WTC11 (cell line): ENCODE results near the gene LCN1. TPM values are rescaled to one million over a fixed set of nuclear protein-coding genes. Genes with fewer than 3 reads are reported as not detected.

ENCODE experiments used
- ATAC-seq: fragments of 200-7000 bp; cut with Tn5 transposase; 2 replicates; pipeline ENCODE4 v1.10.0; 2021; ENCODE audit warnings: mild to moderate bottlenecking, moderate library complexity
- CTCF ChIA-PET: fragments of 300-600 bp; sonication (Branson Sonifier 250); formaldehyde crosslinking; loops from one replicate; lab custom pipeline; 2021; ENCODE audit warnings: antibody characterized with exemption; lab: Charles Lee
- POLR2A ChIA-PET: fragments of 350-600 bp; sonication (Branson Sonifier 250); formaldehyde crosslinking; loops from one replicate; lab custom pipeline; 2021; ENCODE audit warnings: antibody characterized with exemption; lab: Charles Lee
- DNase-seq: peaks from one replicate; pipeline ENCODE4 v3.0.0; 2021; ENCODE audit warnings: low spot score
- H3K27ac Mint-ChIP-seq: 2 replicates; pipeline ENCODE4 v1.8.0; 2021; ENCODE audit warnings: mixed read lengths
- H3K27me3 Mint-ChIP-seq: 2 replicates; pipeline ENCODE4 v1.8.0; 2021; ENCODE audit warnings: low read depth, mild to moderate bottlenecking, moderate library complexity, mixed read lengths
- H3K36me3 Mint-ChIP-seq: 2 replicates; pipeline ENCODE4 v1.8.0; 2021; ENCODE audit warnings: mixed read lengths
- H3K4me1 Mint-ChIP-seq: 2 replicates; pipeline ENCODE4 v1.8.0; 2022; ENCODE audit warnings: mixed read lengths
- H3K4me3 Mint-ChIP-seq: 2 replicates; pipeline ENCODE4 v1.8.0; 2021; ENCODE audit warnings: mild to moderate bottlenecking, moderate library complexity, mixed read lengths
- H3K9me3 Mint-ChIP-seq: 2 replicates; pipeline ENCODE4 v1.8.0; 2021; ENCODE audit warnings: mixed read lengths
- ATF1 ChIP-seq: sonication (generic); formaldehyde crosslinking; IDR thresholded peaks from 2 replicates; pipeline ENCODE4 v1.8.1; 2023; ENCODE audit warnings: mild to moderate bottlenecking, moderate library complexity, missing genetic modification reagents
- CTCF ChIP-seq: fragments of 200-600 bp; IDR thresholded peaks from 2 replicates; pipeline ENCODE4 v1.8.0; 2022; ENCODE audit warnings: antibody characterized with exemption
- EMX1 ChIP-seq: fragments of 250-450 bp; sonication (Bioruptor Pico); IDR thresholded peaks from 2 replicates; pipeline ENCODE4 v1.8.0; 2021; ENCODE audit warnings: mild to moderate bottlenecking
- FOXP4 ChIP-seq: sonication (generic); formaldehyde crosslinking; IDR thresholded peaks from 2 replicates; pipeline ENCODE4 v1.8.0; 2022; ENCODE audit warnings: mild to moderate bottlenecking, missing genetic modification reagents
- GRHL2 ChIP-seq: fragments of 250-450 bp; sonication (Bioruptor Pico); IDR thresholded peaks from 2 replicates; pipeline ENCODE4 v1.8.0; 2022; ENCODE audit warnings: mild to moderate bottlenecking, moderate library complexity; ENCODE audit not compliant: insufficient replicate concordance, severe bottlenecking
- HMGA2 ChIP-seq: fragments of 250-450 bp; sonication (Bioruptor Pico); IDR thresholded peaks from 2 replicates; pipeline ENCODE4 v1.4.0; 2021; ENCODE audit warnings: mild to moderate bottlenecking, moderate library complexity
- IRF1 ChIP-seq: sonication (generic); formaldehyde crosslinking; IDR thresholded peaks from 2 replicates; pipeline ENCODE4 v1.8.0; 2023; ENCODE audit warnings: missing genetic modification reagents
- SMAD3 ChIP-seq: sonication (generic); formaldehyde crosslinking; IDR thresholded peaks from 2 replicates; pipeline ENCODE4 v1.8.0; 2022; ENCODE audit warnings: missing genetic modification reagents, mild to moderate bottlenecking, borderline replicate concordance
- TP53 ChIP-seq: sonication (generic); formaldehyde crosslinking; IDR thresholded peaks from 2 replicates; pipeline ENCODE4 v1.8.1; 2023; ENCODE audit warnings: mild to moderate bottlenecking, missing genetic modification reagents
- ZBTB21 ChIP-seq: sonication (generic); formaldehyde crosslinking; IDR thresholded peaks from 2 replicates; pipeline ENCODE4 v1.8.1; 2023; ENCODE audit warnings: mild to moderate bottlenecking, missing genetic modification reagents, borderline replicate concordance
- ZMAT4 ChIP-seq: fragments of 250-450 bp; sonication (Bioruptor Pico); IDR thresholded peaks from 2 replicates; pipeline ENCODE4 v1.9.0; 2021; ENCODE audit warnings: mild to moderate bottlenecking
- ZNF138 ChIP-seq: sonication (generic); formaldehyde crosslinking; conservative IDR thresholded peaks from 2 replicates; pipeline ENCODE4 v1.8.1; 2022; ENCODE audit warnings: mild to moderate bottlenecking, moderate library complexity, missing genetic modification reagents
- ZSCAN18 ChIP-seq: fragments of 250-450 bp; sonication (Bioruptor Pico); IDR thresholded peaks from 2 replicates; pipeline ENCODE4 v2.1.2; 2022; ENCODE audit warnings: mild to moderate bottlenecking, moderate library complexity
- total RNA-seq: library from RNA; stranded (reverse); gene quantifications from 3 replicates; pipeline ENCODE4 v1.2.3, GENCODE V29; 2021

LCN1 gene
- total RNA-seq, 1 experiment from 2014 or later: not detected

- TF ChIP-seq ZSCAN18 (CRISPR knock-in tag) (no peak), ATF1 (CRISPR knock-in tag) (no peak), CTCF (no peak), TP53 (CRISPR knock-in tag) (no peak), EMX1 (no peak), ZMAT4 (CRISPR knock-in tag) (no peak), GRHL2 (CRISPR knock-in tag) (no peak), IRF1 (CRISPR knock-in tag) (no peak), ZBTB21 (CRISPR knock-in tag) (no peak)
Measured at GRCh38 chr9:135505406-135506187, 15.6 kb upstream of the LCN1 start (continued).

- TF ChIP-seq HMGA2 (no peak), SMAD3 (CRISPR knock-in tag) (no peak)
- Mint-ChIP-seq H3K27ac (no peak overlapping the region), H3K9me3 (no peaks in the 10 kb centered on the region; the same call in 1 of the 2 replicates), H3K27me3 (no peaks in the 10 kb centered on the region), H3K4me1 (peaks cover 6% of the 10 kb centered on the region), H3K4me3 (no peak overlapping the region), H3K36me3 (peaks cover 20% of the 10 kb centered on the region)
- POLR2A ChIA-PET: interaction anchor here (0.5 kb wide), 1 partner anchor 431 kb away, joined by 4 read pairs; no protein-coding TSS in a partner anchor
- ATAC-seq: peak; percentile 69
- peak; percentile 31 for DNase-seq
- CTCF ChIA-PET: interaction anchor here (0.5 to 3.7 kb wide), 6 partner anchors 18 to 288 kb away, joined by 3 to 42 read pairs (median 4); no protein-coding TSS in a partner anchor
Measured at GRCh38 chr9:135506327-135507103, 14.7 kb upstream of the LCN1 start.

- Mint-ChIP-seq H3K4me1 (no peaks in the 10 kb centered on the region), H3K27ac (no peak overlapping the region; the same call in 1 of the 2 replicates)
- CTCF ChIA-PET: interaction anchor here (1.0 to 3.7 kb wide), 2 partner anchors 18 to 96 kb away, joined by 3 to 42 read pairs; no protein-coding TSS in a partner anchor
- TF ChIP-seq ZNF138 (CRISPR knock-in tag) (no peak), FOXP4 (CRISPR knock-in tag) (no peak), ZBTB21 (CRISPR knock-in tag) (no peak)
- TF ChIP-seq, all 79 proteins: peak for 0
- Mint-ChIP-seq H3K4me3 (no peak overlapping the region), H3K9me3 (no peaks in the 10 kb centered on the region; the same call in 1 of the 2 replicates), H3K36me3 (peaks cover 16% of the 10 kb centered on the region), H3K27me3 (no peaks in the 10 kb centered on the region)
- ATAC-seq: no peak
- peak; percentile 7 for DNase-seq
- POLR2A ChIA-PET: interaction anchor here (0.5 kb wide), 2 partner anchors 91 to 432 kb away, joined by 4 to 7 read pairs; no protein-coding TSS in a partner anchor
Measured at GRCh38 chr9:135507104-135508035, 13.9 kb upstream of the LCN1 start.
